GM12878 (cell line): Measurements from ENCODE around the gene HHIPL1. TPM values are rescaled to one million over a fixed set of nuclear protein-coding genes. Genes with fewer than 3 reads are reported as not detected.

Experiments
- ATAC-seq: fragments of 200-7000 bp; cut with Tn5 transposase; 3 replicates; pipeline ENCODE4 v1.9.1; 2020; ENCODE audit warnings: mild to moderate bottlenecking, moderate library complexity
- BruUV-seq: library from RNA; stranded (reverse); fragments of 400-500 nt; replicated peaks from 2 replicates; lab custom pipeline; 2021; lab: Mats Ljungman, UMichigan
- CTCF ChIA-PET: fragments of 300-600 bp; sonication (Branson Sonifier 250); formaldehyde crosslinking; extraction: SDS; loops from one replicate; lab custom pipeline; 2021; ENCODE audit warnings: inconsistent platforms; lab: Yijun Ruan, JAX
- POLR2A ChIA-PET: fragments of 350-600 bp; formaldehyde crosslinking; extraction: SDS; loops from one replicate; lab custom pipeline; 2021; ENCODE audit warnings: inconsistent platforms; lab: Charles Lee
- RAD21 ChIA-PET: fragments of 300-600 bp; sonication (Branson Sonifier 250); formaldehyde crosslinking; loops from one replicate; lab custom pipeline; 2023; ENCODE audit warnings: antibody characterized with exemption; ENCODE audit not compliant: unreplicated experiment; lab: Charles Lee
- SMC1A ChIA-PET: fragments of 300-600 bp; sonication (Branson Sonifier 250); formaldehyde crosslinking; loops from one replicate; lab custom pipeline; 2023; ENCODE audit not compliant: unreplicated experiment, uncharacterized antibody; lab: Charles Lee
- DNase-seq: peaks from one replicate; pipeline ENCODE4 v3.0.0-alpha.2; 2011; ENCODE audit warnings: low read depth, low spot score
- FAIRE-seq: peaks from 3 replicates; lab custom pipeline; 2011; peaks lifted over from hg19 to GRCh38; lab: Jason Lieb, UNC
- H2AFZ ChIP-seq: 2 replicates; pipeline ENCODE4 v1.6.0; 2011; ENCODE audit warnings: low read depth, low read length, control low read depth; ENCODE audit not compliant: control insufficient read depth
- H3K27ac ChIP-seq: 2 replicates; pipeline ENCODE4 v1.5.1; 2011; ENCODE audit warnings: control low read depth; ENCODE audit not compliant: control insufficient read depth, insufficient read depth
- H3K27me3 ChIP-seq, 2 experiments: replicated peaks in 1 of 2; 2 replicates each; pipeline versions ENCODE4 v1.6.0 to v1.6.1; 2011; ENCODE audit warnings: low read length in 1 of 2; ENCODE audit not compliant: control insufficient read depth in 2 of 2, insufficient read depth in 2 of 2
- H3K36me3 ChIP-seq, 2 experiments: 2 replicates each; pipeline ENCODE4 v1.5.1; 2011; ENCODE audit warnings: low read length in 1 of 2; ENCODE audit not compliant: control insufficient read depth in 2 of 2, insufficient read depth in 2 of 2
- H3K4me1 ChIP-seq: 2 replicates; pipeline ENCODE4 v1.6.1; 2011; ENCODE audit warnings: mild to moderate bottlenecking, low read length, moderate library complexity, mixed read lengths; ENCODE audit not compliant: control insufficient read depth, insufficient read depth
- H3K4me2 ChIP-seq: 2 replicates; pipeline ENCODE4 v1.6.0; 2011; ENCODE audit warnings: control low read depth; ENCODE audit not compliant: control insufficient read depth, insufficient read depth
- H3K4me3 ChIP-seq: fragments of 200-600 bp; sonication (generic); 2 replicates; pipeline ENCODE4 v1.5.1; 2016
- H3K79me2 ChIP-seq: 2 replicates; pipeline ENCODE4 v1.6.0; 2011; ENCODE audit warnings: low read length; ENCODE audit not compliant: control insufficient read depth, insufficient read depth
- H3K9ac ChIP-seq: 2 replicates; pipeline ENCODE4 v1.8.0; 2011; ENCODE audit warnings: low read length, control low read depth, mixed read lengths; ENCODE audit not compliant: control insufficient read depth, insufficient read depth
- H3K9me3 ChIP-seq: replicated peaks from 3 replicates; pipeline ENCODE4 v1.5.1; 2011; ENCODE audit warnings: mild to moderate bottlenecking, low read length; ENCODE audit not compliant: control insufficient read depth, insufficient read depth
- H4K20me1 ChIP-seq: 2 replicates; pipeline ENCODE4 v1.6.0; 2011; ENCODE audit not compliant: control insufficient read depth, insufficient read depth
- NFXL1 ChIP-seq: fragments of 450-650 bp; IDR thresholded peaks from 2 replicates; pipeline ENCODE4 v1.6.1; 2017; ENCODE audit warnings: antibody characterized with exemption, mild to moderate bottlenecking, borderline replicate concordance
- REST ChIP-seq: IDR thresholded peaks from 2 replicates; pipeline ENCODE4 v1.6.1; 2012; ENCODE audit warnings: mild to moderate bottlenecking, low read depth, low read length
- RUNX3 ChIP-seq: IDR thresholded peaks from 2 replicates; pipeline ENCODE4 v1.6.1; 2012; ENCODE audit warnings: low read length, inconsistent platforms
- SIN3A ChIP-seq: IDR thresholded peaks from 2 replicates; pipeline ENCODE4 v1.6.1; 2012; ENCODE audit warnings: low read depth, low read length, improper control_type of control experiment
- SMARCA5 ChIP-seq: fragments of 450-650 bp; IDR thresholded peaks from 2 replicates; pipeline ENCODE4 v1.6.1; 2017; ENCODE audit warnings: mild to moderate bottlenecking
- SREBF2 ChIP-seq: IDR thresholded peaks from 2 replicates; pipeline ENCODE4 v1.6.1; 2012; ENCODE audit warnings: mild to moderate bottlenecking, low read length
- SUPT20H ChIP-seq: IDR thresholded peaks from 2 replicates; pipeline ENCODE4 v1.6.1; 2011; ENCODE audit warnings: low read depth, mild to moderate bottlenecking, low read length, moderate library complexity, borderline replicate concordance; ENCODE audit not compliant: control insufficient read depth
- WRNIP1 ChIP-seq: IDR thresholded peaks from 2 replicates; pipeline ENCODE4 v1.6.1; 2011; ENCODE audit warnings: low read depth, low read length, improper control_type of control experiment, borderline replicate concordance
- YY1 ChIP-seq: IDR thresholded peaks from 2 replicates; pipeline ENCODE4 v1.6.1; 2011; ENCODE audit warnings: low read depth, mild to moderate bottlenecking, low read length
- ZNF207 ChIP-seq: fragments of 450-650 bp; IDR thresholded peaks from 2 replicates; pipeline ENCODE4 v1.6.1; 2014; ENCODE audit warnings: antibody characterized with exemption, mild to moderate bottlenecking, borderline replicate concordance
- whole genome bisulfite sequencing: methylation state at CpG from one replicate; pipeline ENCODE4 v1.1.6; 2016; ENCODE audit warnings: low lambda C conversion rate; ENCODE audit not compliant: insufficient replicate concordance, insufficient coverage; ENCODE audit errors: missing lambda C conversion rate; 5-methylcytosine and 5-hydroxymethylcytosine counted together
- in situ Hi-C: fragments of 300-500 bp; cut with MboI; formaldehyde crosslinking; loops from 9 replicates; pipeline ENCODE4 v1.14.3; 2018; ENCODE audit warnings: mixed read lengths
- intact Hi-C: fragments of 100-400 bp; cut with micrococcal nuclease; formaldehyde crosslinking; loops from one replicate; pipeline ENCODE4 v1.14.2; 2022; ENCODE audit not compliant: unreplicated experiment
- polyA plus RNA-seq, 11 experiments: library from polyadenylated mRNA; depleted of rRNA in 4 of 11; unstranded in 6 of 11; stranded (reverse) in 5 of 11; fragments of >200 nt; fragmentation: Nextera tagmentation in 4 of 11; fragmentation: Illumina TruSeq in 1 of 11; extraction: Ambion mirVana in 4 of 11; extraction: Trizol in 1 of 11; gene quantifications; 1 replicate in 1 of 11; 2 replicates in 10 of 11; pipeline versions ENCODE4 v1.2.1 to v1.2.3, GENCODE V29; 2011 to 2016; ENCODE audit warnings: inconsistent platforms in 2 of 11, missing spikeins in 2 of 11, low read depth in 1 of 11
- total RNA-seq, 4 experiments: library from RNA; depleted of rRNA in 3 of 4; stranded (reverse); fragments of >200 nt in 3 of 4; fragmentation: Illumina TruSeq in 1 of 4; extraction: Trizol in 1 of 4; gene quantifications; 2 replicates each; pipeline versions ENCODE4 v1.2.1 to v1.2.3, GENCODE V29; 2013 to 2021

Gene HHIPL1
- total and polyA plus RNA-seq, 10 of the 15 experiments (the other 5 are each of a cell fraction or from before 2014, with no cell fraction given), result 0.09 TPM; not detected in 9

- Histone ChIP-seq H3K36me3 (no peaks in the 10 kb centered on the region), H3K4me3 (no peak overlapping the region), H3K4me2 (no peak overlapping the region), H3K9me3 (peaks cover 2% of the 10 kb centered on the region; the same call in 1 of the 3 replicates), H2AFZ (no peak overlapping the region), H3K79me2 (no peaks in the 10 kb centered on the region), H3K9ac (no peak overlapping the region), H3K27me3 (peaks cover 0 to 1% of the 10 kb centered on the region in 2 experiments; a peak in 1 of 4 replicates), H3K4me1 (no peaks in the 10 kb centered on the region), H4K20me1 (no peaks in the 10 kb centered on the region), H3K27ac (no peak overlapping the region)
- in situ Hi-C loops (no loop called here), intact Hi-C loops (no loop called here)
- no TSS peak for BruUV-seq
- FAIRE-seq, result no peak
- SMC1A ChIA-PET, result no interaction called here
- no peak for DNase-seq
- RAD21 ChIA-PET, result interaction anchor here (1.3 kb wide), 1 partner anchor 19 kb away, joined by 3 read pairs; no protein-coding TSS in a partner anchor
- no peak for ATAC-seq
- 87% methylated on average over 2 of the region's 2 CpGs for WGBS
- POLR2A ChIA-PET, result no interaction called here
- CTCF ChIA-PET, result interaction anchor here (0.8 kb wide), 1 partner anchor 163 kb away, joined by 3 read pairs; no protein-coding TSS in a partner anchor
- TF ChIP-seq REST (no peak), YY1 (no peak), WRNIP1 (no peak), ZNF207 (no peak), NFXL1 (no peak), SIN3A (no peak), SREBF2 (no peak), RUNX3 (no peak), SUPT20H (no peak), SMARCA5 (no peak)
These were observed 62.5 kb downstream of the HHIPL1 start for GRCh38 chr14:99707420-99707819.
